ENCODE measurements around the gene DGCR8. TPM values are rescaled to one million over a fixed set of nuclear protein-coding genes. Genes with fewer than 3 reads are reported as not detected.

Gene DGCR8
- total RNA-seq, 2 experiments from 2014 or later = 52.3 to 55.2 TPM

- peaks cover 59% of the 10 kb centered on the region for H3K4me1 Mint-ChIP-seq (ENCODE audit: low read depth)
- ATAC-seq = no peak
- peaks cover 65% of the 10 kb centered on the region for H3K36me3 Mint-ChIP-seq (ENCODE audit: low read depth)
- H3K27me3 Mint-ChIP-seq (ENCODE audit: low read depth) = no peaks in the 10 kb centered on the region
- no peak for DNase-seq
- peaks cover 5% of the 10 kb centered on the region for H3K9me3 Mint-ChIP-seq (ENCODE audit: insufficient read depth)
- H3K27ac Mint-ChIP-seq = peak overlapping the region; percentile 84
- CTCF ChIA-PET = interaction anchor here (0.9 to 1.5 kb wide), 4 partner anchors 9 to 16 kb away, joined by 3 to 12 read pairs (median 4); no protein-coding TSS in a partner anchor
- POLR2A ChIA-PET = interaction anchor here (0.6 to 1.7 kb wide), 7 partner anchors 10 to 494 kb away, joined by 3 to 8 read pairs (median 4); partner anchors contain the start of genes TANGO2 and TRMT2A
- no peak overlapping the region for H3K4me3 Mint-ChIP-seq
Measured at GRCh38 chr22:20101638-20102037, 21.6 kb downstream of the DGCR8 start.

- Mint-ChIP-seq H3K4me3 (no peak overlapping the region), H3K9me3 (ENCODE audit: insufficient read depth) (peaks cover under 1% of the 10 kb centered on the region), H3K4me1 (ENCODE audit: low read depth) (peaks cover 56% of the 10 kb centered on the region), H3K27ac (peak overlapping the region; percentile 73), H3K36me3 (ENCODE audit: low read depth) (peaks cover 65% of the 10 kb centered on the region), H3K27me3 (ENCODE audit: low read depth) (no peaks in the 10 kb centered on the region)
- DNase-seq = no peak
- ATAC-seq = no peak
- POLR2A ChIA-PET = no interaction called here
- CTCF ChIA-PET = interaction anchor here (0.9 to 1.3 kb wide), 2 partner anchors 8 to 9 kb away, joined by 3 to 4 read pairs; no protein-coding TSS in a partner anchor
Measured at GRCh38 chr22:20102203-20102780, 22.3 kb downstream of the DGCR8 start.

GRCh38 chr22:20105456-20106204 is 25.6 kb downstream of the DGCR8 start:
- DNase-seq (no peak), ATAC-seq (no peak)
- Mint-ChIP-seq H3K9me3 (ENCODE audit: insufficient read depth) (no peaks in the 10 kb centered on the region), H3K27me3 (ENCODE audit: low read depth) (no peaks in the 10 kb centered on the region), H3K4me3 (no peak overlapping the region), H3K27ac (no peak overlapping the region), H3K4me1 (ENCODE audit: low read depth) (peaks cover 30% of the 10 kb centered on the region), H3K36me3 (ENCODE audit: low read depth) (peaks cover 56% of the 10 kb centered on the region)
- ChIA-PET CTCF (no interaction called here), POLR2A (interaction anchor here (1.1 to 1.4 kb wide), 2 partner anchors 15 to 24 kb away, joined by 5 to 6 read pairs; no protein-coding TSS in a partner anchor)

GRCh38 chr22:20106205-20106848 is 26.3 kb downstream of the DGCR8 start:
- Mint-ChIP-seq H3K4me1 (ENCODE audit: low read depth) (peaks cover 30% of the 10 kb centered on the region), H3K4me3 (no peak overlapping the region), H3K27me3 (ENCODE audit: low read depth) (no peaks in the 10 kb centered on the region), H3K9me3 (ENCODE audit: insufficient read depth) (no peaks in the 10 kb centered on the region), H3K36me3 (ENCODE audit: low read depth) (peaks cover 61% of the 10 kb centered on the region), H3K27ac (no peak overlapping the region)
- ChIA-PET CTCF (no interaction called here), POLR2A (interaction anchor here (1.4 kb wide), 1 partner anchor 25 kb away, joined by 6 read pairs; no protein-coding TSS in a partner anchor)
- ATAC-seq = no peak
- DNase-seq = no peak

- ATAC-seq = no peak
- peaks cover 29% of the 10 kb centered on the region for H3K4me1 Mint-ChIP-seq (ENCODE audit: low read depth)
- CTCF ChIA-PET = no interaction called here
Measured at GRCh38 chr22:20106849-20107237, 26.8 kb downstream of the DGCR8 start.

GRCh38 chr22:20107471-20107901 is 27.4 kb downstream of the DGCR8 start:
- H3K27me3 Mint-ChIP-seq (ENCODE audit: low read depth) = no peaks in the 10 kb centered on the region
- H3K4me1 Mint-ChIP-seq (ENCODE audit: low read depth) = peaks cover 29% of the 10 kb centered on the region
- POLR2A ChIA-PET = interaction anchor here (1.1 kb wide), 1 partner anchor 28 kb away, joined by 3 read pairs; no protein-coding TSS in a partner anchor
- peak overlapping the region; percentile 60 for H3K27ac Mint-ChIP-seq
- ATAC-seq (no peak), DNase-seq (no peak)
- no peak overlapping the region for H3K4me3 Mint-ChIP-seq
- H3K36me3 Mint-ChIP-seq (ENCODE audit: low read depth) = peaks cover 61% of the 10 kb centered on the region
- no peaks in the 10 kb centered on the region for H3K9me3 Mint-ChIP-seq (ENCODE audit: insufficient read depth)
- CTCF ChIA-PET = interaction anchor here (1.5 kb wide), 1 partner anchor 10 kb away, joined by 6 read pairs; the partner anchor contains the start of gene TRMT2A

More at GRCh38 chr22:20106849-20107237, 26.8 kb downstream of the DGCR8 start:
- no peak overlapping the region for H3K27ac Mint-ChIP-seq
- no peaks in the 10 kb centered on the region for H3K27me3 Mint-ChIP-seq (ENCODE audit: low read depth)
- H3K36me3 Mint-ChIP-seq (ENCODE audit: low read depth) = peaks cover 60% of the 10 kb centered on the region
- H3K4me3 Mint-ChIP-seq = no peak overlapping the region
- no peaks in the 10 kb centered on the region for H3K9me3 Mint-ChIP-seq (ENCODE audit: insufficient read depth)
- DNase-seq = no peak
- POLR2A ChIA-PET = no interaction called here

- CTCF ChIA-PET = interaction anchor here (0.9 to 1.5 kb wide), 5 partner anchors 9 to 142 kb away, joined by 3 to 6 read pairs (median 3); partner anchors contain the start of gene TRMT2A
- DNase-seq = no peak
- no peaks in the 10 kb centered on the region for H3K9me3 Mint-ChIP-seq (ENCODE audit: insufficient read depth)
- peak overlapping the region; percentile 65 for H3K27ac Mint-ChIP-seq
- H3K36me3 Mint-ChIP-seq (ENCODE audit: low read depth) = peaks cover 61% of the 10 kb centered on the region
- POLR2A ChIA-PET = interaction anchor here (1.1 to 1.4 kb wide), 4 partner anchors 9 to 29 kb away, joined by 3 to 5 read pairs (median 3); partner anchors contain the start of gene TRMT2A
- no peaks in the 10 kb centered on the region for H3K27me3 Mint-ChIP-seq (ENCODE audit: low read depth)
- H3K4me1 Mint-ChIP-seq (ENCODE audit: low read depth) = peaks cover 33% of the 10 kb centered on the region
- no peak overlapping the region for H3K4me3 Mint-ChIP-seq
- ATAC-seq = no peak
Measured at GRCh38 chr22:20107951-20108756, 28.1 kb downstream of the DGCR8 start.

- H3K27ac Mint-ChIP-seq = peak overlapping the region; percentile 65
- H3K36me3 Mint-ChIP-seq (ENCODE audit: low read depth) = peaks cover 58% of the 10 kb centered on the region
- ChIA-PET POLR2A (interaction anchor here (1.1 to 1.4 kb wide), 4 partner anchors 8 to 29 kb away, joined by 3 to 5 read pairs (median 3); partner anchors contain the start of gene TRMT2A), CTCF (interaction anchor here (0.9 to 1.5 kb wide), 5 partner anchors 9 to 143 kb away, joined by 3 to 6 read pairs (median 3); partner anchors contain the start of gene TRMT2A)
- no peaks in the 10 kb centered on the region for H3K9me3 Mint-ChIP-seq (ENCODE audit: insufficient read depth)
- no peaks in the 10 kb centered on the region for H3K27me3 Mint-ChIP-seq (ENCODE audit: low read depth)
- H3K4me1 Mint-ChIP-seq (ENCODE audit: low read depth) = peaks cover 38% of the 10 kb centered on the region
- no peak overlapping the region for H3K4me3 Mint-ChIP-seq
- ATAC-seq = no peak
- DNase-seq = no peak
Measured at GRCh38 chr22:20108757-20109230, 28.8 kb downstream of the DGCR8 start.

- no peaks in the 10 kb centered on the region for H3K9me3 Mint-ChIP-seq (ENCODE audit: insufficient read depth)
- ChIA-PET CTCF (interaction anchor here (0.9 to 1.9 kb wide), 7 partner anchors 8 to 144 kb away, joined by 3 to 12 read pairs (median 6); partner anchors contain the start of gene TRMT2A), POLR2A (interaction anchor here (1.2 to 1.3 kb wide), 2 partner anchors 8 to 11 kb away, joined by 3 to 5 read pairs; partner anchors contain the start of gene TRMT2A)
- H3K4me3 Mint-ChIP-seq = no peak overlapping the region
- H3K27ac Mint-ChIP-seq = peak overlapping the region; percentile 46
- peaks cover 60% of the 10 kb centered on the region for H3K36me3 Mint-ChIP-seq (ENCODE audit: low read depth)
- H3K27me3 Mint-ChIP-seq (ENCODE audit: low read depth) = no peaks in the 10 kb centered on the region
- ATAC-seq (no peak), DNase-seq (no peak)
- peaks cover 45% of the 10 kb centered on the region for H3K4me1 Mint-ChIP-seq (ENCODE audit: low read depth)
Measured at GRCh38 chr22:20109411-20110358, 29.6 kb downstream of the DGCR8 start.
